Renal cortex interstitium (tissue), 11 donors: Measurements from ENCODE around the gene GZF1. TPM values are rescaled to one million over a fixed set of nuclear protein-coding genes. Genes with fewer than 3 reads are reported as not detected.

ENCODE experiments used
- DNase-seq, 11 donors: peaks; one replicate each; pipeline ENCODE4 v3.0.0-alpha.2; 2013; ENCODE audit warnings: low read depth in 9 of 11, low spot score in 4 of 11; ENCODE audit errors: extremely low read depth in 1 of 11
- polyA plus RNA-seq, 3 donors: library from polyadenylated mRNA; unstranded; fragments of 120-200 nt; gene quantifications; one replicate each; pipeline ENCODE4 v1.2.1, GENCODE V29; 2013; ENCODE audit not compliant: insufficient read length in 3 of 3

The GZF1 gene
- polyA plus RNA-seq, 3 donors, result 15.0 to 16.9 (median 15.5) TPM

DNA sequence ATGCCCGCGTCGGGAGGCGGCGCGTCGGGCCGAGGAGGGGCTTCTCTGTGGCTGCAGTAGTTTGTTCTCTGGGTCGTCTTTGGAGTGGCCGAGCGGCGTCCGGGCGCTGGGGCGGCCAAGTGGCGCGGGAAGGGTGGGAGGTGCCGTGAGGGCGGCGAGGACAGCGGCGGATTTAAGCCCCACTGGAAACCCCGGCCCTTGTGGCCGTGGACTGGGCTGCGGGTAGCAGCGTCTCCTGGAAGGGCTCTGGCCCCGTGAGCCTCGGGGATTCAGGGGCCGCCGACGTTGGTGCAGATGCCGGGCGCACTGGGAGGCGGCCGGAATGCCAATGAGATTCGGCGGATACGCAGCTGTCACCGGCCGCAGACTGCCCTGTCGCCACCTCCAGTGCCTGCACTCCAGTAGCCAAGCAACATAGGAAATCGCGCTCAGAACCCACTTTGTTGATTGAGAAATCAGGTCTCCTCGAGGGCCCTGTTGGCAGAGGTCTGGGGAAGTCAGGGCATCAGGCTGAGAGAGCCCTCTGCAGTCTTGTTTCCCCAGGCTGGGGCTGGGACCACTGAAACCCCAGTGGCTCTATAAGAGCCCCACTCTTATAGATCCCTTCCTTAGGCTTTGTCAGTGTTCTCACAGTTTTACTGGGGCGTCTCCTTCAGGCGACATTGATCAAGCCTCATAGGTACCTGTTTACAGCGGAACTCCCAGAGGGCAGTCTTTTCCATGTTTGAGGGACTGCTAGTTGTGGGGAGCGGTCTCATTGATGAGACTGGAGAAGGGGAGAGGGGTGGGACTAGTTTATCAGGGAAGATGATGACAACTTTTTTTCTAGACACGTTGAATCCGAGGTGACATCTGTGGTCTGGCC, 642 bp downstream of the GZF1 start:
- DNase-seq, result peak in 2 of 11 donors; percentile 21 to 31

DNA sequence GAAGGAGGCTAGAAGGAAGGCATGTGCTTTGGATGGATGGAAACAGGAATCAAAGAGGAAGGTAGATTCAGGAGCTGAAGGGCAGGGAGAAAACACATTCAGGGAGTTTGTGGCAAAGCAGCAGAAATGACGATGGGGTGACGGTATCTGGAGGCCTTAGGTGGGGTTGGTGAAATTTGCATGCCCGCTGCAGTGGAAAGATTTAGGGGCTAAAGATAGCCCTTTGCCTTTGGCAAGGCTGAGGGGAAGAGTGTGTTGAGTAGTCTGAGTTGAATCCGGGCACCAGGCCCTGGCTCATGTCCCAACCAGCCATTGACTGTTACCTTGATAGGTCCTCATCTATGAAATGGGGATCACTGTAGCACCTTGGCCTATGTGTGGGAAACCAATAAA, 1.3 kb downstream of the GZF1 start:
- DNase-seq, result no peak

DNA sequence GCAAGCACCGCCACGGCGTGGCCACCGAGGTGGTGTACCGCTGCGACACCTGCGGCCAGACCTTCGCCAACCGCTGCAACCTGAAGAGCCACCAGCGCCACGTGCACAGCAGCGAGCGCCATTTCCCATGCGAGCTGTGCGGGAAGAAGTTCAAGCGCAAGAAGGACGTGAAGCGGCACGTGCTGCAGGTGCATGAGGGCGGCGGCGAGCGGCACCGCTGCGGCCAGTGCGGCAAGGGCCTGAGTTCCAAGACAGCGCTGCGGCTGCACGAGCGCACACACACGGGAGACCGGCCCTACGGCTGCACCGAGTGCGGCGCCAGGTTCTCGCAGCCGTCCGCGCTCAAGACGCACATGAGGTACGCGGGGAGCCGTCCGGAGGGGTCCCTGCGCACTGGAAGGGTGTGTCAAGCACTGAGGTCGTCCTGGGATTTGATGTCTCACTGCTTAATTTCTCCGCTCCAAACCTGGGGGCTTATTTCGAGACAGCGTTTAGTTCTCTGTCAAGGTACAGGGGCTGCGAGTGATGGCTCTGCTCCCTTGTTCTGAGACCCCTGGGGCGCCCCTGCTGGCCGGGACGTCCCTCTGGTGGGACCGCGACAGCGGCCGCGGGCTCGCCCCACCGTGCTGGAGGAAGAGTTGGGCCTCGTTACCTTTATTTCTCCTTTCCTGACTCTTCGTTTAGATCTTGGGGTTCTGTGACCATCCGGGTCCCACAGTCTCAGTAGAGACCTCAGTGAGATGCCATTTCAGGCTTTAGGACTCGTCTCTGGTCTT, 3.6 kb downstream of the GZF1 start:
- DNase-seq, result no peak

DNA sequence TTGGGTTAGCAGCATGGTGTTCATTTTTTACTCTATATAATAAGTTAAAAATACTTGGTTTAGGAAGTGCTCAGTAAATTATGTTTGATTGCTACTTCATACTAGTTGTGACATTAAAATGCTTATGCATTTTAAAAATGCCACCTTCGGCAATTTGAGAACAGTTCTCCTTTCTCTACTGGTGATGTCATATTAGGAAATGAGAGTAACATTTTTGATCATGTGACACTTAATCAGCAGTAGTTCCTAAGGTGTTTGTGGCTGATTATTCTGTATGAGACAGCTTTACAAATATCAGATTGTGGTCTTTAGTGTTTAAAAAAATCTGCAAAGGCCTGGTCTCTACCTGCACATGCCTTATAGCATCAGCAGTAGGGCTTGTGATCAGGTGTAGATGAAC, 4.4 kb downstream of the GZF1 start:
- DNase-seq, result no peak

DNA sequence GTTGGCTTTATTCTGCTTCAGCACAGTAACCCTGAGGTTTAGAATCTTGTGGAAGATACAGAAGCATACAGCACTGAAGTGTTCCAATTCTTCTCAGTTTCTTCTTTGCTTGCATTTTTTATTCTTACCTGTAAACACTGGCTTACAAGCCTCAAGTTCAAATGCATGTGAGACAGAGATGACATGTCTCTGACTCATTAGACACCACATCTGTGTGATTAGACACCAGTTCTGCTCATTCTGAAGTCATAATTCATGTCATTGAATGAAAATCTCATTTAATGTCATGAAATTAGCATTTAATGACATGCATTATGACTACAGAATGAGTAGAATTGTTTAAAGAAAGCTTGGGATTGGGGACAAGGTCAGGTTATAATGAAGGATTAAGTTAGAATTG, 5.8 kb downstream of the GZF1 start:
- no peak for DNase-seq

DNA sequence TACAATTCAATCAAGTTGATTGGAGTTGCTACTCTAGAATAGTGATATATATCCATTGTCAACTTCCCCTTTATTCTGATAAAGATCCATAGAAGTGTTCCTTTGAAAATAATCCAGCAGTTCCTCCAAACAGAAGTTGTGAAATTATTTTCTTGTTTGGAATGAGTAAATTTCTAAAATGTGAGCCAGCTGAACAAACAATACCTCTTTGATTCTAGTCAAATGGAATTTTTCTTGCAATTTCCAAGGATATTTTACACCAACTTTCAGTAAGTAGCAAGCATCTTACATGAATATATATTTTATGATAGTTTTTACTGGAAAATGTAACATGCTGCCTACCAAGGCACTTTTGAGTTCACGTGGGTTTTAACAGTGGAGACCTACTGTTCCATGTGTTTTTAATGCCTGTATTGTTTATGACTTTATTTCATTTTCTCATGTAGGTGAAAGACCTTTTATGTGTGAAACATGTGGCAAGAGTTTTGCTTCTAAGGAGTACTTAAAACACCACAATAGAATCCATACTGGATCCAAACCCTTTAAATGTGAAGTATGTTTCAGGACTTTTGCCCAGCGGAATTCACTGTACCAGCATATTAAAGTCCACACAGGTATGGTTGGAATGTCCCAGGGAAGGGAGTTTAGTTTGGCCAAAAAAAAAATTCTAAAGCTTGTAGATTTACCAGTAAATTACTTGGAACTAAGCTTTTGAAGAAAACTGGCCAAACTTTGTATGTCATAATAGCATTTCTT, 6.5 kb downstream of the GZF1 start:
- no peak for DNase-seq

DNA sequence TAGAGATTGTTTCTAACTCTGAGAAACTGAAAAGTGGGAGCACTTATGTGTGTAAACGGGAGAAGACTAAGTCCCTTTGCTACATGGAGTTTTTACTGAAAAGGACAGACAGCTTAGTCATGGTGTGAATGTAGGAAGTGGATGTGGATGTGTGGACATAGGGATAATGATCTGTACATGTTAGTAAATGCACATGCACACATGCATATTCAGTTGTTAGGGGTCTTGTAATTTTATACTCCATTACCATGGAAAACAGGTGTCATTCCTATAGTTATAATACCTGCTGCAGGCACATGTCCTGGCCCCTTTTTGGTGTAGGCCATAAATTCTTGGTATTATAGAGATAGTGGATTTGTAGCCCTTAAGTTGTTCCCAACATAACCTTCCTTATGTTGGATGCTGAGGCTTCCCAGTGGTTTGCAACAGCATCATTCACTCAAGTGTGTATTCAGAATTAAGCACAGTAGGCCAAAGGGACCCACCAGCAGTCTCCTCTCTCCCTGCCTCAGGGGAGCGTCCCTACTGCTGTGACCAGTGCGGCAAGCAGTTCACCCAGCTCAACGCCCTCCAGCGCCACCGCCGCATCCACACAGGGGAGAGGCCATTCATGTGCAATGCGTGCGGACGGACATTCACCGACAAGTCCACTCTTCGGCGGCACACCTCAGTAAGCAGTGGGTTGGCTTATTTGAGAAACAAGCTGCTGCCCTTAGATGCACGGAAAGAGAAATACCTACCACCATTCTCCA, 7.3 kb downstream of the GZF1 start:
- DNase-seq, result no peak

DNA sequence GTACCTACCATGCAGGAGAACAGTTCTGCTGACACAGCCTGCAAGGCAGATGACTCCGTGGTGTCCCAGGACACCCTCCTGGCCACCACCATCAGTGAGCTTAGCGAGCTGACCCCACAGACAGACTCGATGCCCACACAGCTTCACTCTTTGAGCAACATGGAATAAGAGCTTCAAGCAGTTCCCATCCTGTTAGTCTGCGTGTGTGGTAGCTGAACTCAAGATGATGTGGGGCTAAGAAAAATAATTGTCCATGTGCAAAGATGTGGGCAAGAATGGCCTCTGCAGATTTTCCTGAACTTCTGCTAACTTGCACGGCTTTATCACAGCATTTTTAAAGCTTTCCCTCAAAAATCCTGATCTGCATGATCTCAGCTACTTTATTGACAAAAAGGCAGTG, 8.3 kb downstream of the GZF1 start:
- no peak for DNase-seq

DNA sequence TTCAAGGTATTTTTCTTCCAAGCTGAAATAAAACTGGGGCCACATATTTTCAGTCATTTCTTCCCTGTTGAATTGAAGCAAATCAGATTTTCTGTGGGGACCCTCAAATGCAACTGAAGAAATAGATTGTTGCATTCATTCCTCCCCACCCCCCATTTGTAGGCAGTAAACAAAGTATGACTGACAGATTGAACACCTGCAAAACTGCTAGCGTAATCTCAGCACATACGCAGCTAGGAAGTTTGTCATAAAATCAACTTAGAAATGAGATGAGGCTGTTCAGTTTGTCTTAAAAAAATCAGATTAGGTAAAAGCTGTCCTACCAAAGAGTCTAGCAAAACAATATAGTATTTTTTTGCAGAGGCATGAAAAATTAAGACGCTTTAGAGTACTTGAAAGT, 8.9 kb downstream of the GZF1 start:
- no peak for DNase-seq

DNA sequence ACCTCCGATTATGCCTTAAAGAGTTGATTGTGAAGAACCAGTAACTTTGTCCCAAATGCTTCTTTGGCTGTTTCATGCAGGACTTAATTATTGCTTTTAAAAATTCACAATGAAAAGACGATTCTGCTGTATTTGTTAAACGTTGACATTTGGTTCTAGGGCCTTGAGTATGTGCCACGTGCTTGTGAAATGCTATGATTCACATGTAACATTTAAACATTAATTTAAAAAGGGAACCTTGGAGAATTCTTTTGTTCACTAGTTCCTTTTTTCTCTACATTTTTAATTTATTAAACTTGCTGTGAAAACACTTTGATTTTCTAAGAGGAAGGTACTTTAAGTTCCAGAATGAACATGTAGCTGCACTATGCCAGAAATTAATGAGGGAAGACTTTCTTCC, 9.5 kb downstream of the GZF1 start:
- DNase-seq, result no peak

DNA sequence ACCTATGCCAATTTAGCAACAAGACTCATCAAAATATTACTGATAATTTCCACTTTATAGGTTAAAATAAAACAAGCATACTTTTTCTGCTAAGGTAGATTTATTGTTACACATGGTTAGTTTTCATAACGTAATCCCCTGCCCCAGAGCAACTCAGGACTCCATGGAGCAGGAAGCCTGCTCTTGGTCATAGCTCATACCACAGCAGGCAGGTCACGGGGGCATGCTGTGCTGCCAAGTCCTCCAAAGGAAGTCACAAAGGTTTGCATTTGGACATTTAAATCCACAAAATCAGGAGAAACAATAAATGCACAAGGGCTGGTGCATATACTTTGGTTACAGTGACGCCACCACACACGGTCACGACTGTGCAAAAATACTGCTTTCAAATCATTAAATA, 12.5 kb downstream of the GZF1 start:
- no peak for DNase-seq

DNA sequence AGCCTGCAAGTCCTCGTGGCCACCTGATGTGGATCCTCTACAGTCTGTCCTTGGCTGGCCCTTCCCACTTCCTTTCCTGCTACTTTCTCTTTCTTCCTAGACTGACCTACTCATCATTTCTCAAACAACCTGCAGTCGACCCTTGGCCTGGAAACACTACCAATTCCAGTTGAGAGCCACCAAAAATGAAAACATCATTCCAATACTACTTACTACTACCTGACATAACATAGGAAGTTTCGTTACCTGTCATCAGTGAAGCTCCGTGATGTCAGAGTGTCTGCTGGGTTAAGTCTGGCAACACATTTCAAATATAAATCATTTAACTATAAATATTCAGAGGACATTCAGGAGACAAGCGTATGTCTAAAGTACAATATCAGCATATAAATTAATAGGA, 13.8 kb downstream of the GZF1 start:
- no peak for DNase-seq

DNA sequence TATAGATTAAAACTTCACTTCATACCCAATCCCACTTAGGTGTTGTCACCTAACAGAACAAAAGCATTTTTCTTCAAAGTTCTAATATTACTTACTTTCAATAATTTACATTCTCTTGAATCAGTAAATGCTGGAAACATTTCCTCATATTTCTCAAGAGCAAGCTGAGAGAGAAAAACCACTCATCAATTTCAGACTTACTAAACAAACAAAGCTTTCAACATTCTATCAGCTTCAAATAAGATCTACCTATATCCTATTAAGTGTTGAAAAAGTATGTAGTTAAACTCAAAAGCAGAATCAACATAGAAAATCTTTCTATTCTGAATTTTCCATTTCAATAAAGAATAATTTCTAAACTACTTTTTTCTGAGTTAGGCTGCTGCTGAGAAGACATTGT, 17.8 kb downstream of the GZF1 start:
- DNase-seq, result no peak

DNA sequence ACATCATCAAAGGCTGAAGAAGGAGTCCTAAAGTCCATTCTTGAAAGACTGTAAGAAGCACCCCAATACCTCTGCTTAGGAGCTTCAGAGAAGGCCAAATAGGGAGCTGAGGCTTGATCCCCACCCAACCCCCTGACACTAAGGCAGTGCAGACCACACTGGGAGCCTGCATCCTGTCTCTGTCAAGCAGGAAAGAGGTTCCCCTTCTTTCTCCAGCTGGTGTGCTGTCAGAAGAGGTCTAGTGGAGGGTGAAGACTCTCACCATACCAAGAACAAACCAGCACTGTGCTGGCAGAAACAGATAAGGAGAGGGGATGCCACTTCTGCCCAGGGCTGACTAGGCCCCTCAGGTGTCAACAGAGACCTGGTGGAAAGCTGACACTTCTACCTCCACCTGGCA, 19.9 kb downstream of the GZF1 start:
- no peak for DNase-seq

DNA sequence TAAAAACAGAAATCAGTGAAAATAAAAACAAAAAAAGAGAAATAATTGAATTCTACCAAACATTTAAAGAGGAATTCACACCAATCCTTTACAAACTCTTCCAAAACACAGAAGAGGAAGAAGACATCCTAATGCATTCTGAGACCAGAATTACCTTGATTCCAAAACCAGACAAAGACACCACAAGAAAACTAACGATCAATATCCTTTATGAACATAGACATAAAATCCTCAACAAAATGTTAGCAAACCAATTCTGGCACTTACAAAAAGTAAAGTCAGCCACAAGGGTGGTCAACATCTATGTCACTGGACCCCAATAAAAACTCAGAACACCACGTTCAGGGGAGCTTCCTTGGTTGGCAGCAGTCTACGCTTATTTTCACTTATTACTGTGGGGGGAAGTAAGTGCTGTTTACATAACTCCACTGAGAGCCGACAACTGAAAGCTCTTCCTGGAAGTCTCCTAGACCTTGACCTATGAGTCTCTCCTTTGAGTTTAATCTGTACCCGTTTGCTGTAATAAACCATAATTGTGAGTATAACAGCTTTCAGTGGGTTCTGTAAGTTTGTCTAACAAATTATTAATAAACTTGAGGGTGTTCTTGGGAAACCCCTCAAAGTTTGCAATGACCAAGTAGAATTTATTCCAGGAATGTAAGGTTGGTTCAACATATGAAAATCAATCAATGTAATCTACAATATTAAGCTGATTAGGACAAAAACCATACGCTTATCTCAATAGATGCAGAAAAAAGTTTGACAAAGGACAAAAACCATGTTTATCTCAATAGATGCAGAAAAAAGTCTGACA, 24.5 kb downstream of the GZF1 start:
- DNase-seq, result no peak

DNA sequence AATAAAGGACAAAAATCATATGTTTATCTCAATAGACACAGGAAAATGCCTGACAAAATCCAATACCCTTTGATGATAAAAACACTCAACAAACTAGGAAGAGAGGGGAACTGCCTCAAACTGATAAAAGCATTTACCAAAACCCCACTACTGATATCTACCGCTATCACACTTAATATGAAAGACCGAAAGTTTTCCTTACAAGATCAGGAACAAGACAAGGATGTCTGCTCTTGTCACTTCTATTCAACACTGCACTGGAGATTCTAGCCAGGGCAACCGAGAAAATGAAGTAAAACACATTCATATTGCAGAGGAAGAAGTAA, 25.1 kb downstream of the GZF1 start:
- DNase-seq, result no peak

DNA sequence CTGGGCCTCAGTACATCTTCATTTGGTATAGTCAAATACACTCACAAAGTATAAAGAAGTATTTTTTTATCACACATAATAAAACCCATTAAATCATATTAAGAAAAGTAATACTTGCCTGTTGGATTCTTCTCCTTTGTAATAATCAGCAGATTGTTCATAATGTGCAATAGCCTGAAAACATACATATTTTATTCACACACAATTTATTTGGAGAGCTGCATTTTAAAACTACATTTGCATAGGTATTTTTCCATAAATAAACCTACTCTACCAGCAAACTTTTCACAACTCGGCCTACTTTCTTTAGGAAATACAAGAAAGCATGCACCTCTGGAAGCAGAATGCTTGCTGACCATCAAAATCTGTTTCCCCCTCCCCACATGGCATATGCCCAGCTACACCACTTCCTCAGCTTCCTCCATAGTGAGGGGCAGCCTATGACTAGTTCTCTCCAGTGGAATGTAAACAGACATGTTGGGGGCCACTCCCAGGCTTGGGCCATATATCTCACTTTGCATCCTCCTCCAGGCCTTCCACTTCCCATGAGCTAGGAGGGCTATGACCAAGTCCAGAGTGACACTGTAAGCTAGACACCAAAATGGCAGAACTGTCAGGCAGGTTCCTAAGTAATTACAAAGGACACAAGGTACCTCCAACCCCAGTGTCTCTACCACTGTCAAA, 28.3 kb downstream of the GZF1 start:
- no peak for DNase-seq

DNA sequence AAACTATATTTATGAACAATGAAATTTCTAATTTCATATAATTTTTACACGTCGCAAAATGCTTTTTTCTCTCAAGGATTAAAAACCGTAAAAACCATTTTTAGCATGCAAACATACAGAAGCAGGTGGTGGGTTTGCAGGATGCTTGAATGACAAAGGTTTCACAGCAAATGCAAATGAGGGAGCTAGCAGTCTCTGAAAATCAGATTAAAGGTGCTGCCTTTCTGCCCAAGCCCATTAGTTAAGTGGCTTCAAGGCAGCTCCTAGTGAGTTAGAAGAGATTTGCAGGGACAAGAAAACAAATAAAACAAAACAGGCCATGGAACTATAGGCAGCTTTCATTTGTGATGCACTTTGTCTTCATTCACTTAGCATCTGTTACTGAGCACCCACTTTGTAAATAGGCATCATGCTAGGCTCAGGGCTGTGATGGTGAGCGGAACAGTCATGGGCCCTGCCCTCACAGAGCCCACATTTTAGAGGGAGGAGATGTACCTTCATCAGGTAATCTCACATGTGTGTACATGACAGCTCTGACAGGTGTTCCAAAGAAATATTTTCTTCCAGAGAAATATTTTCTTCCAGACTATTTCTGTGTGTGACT, 29.8 kb downstream of the GZF1 start:
- DNase-seq, result no peak
